PC-3 (cell line): ENCODE results near the gene PHEX. TPM values are rescaled to one million over a fixed set of nuclear protein-coding genes. Genes with fewer than 3 reads are reported as not detected.
"Not testable (repeated sequence)": the region's sequence is repeated elsewhere in the genome, so short reads cannot be mapped to it uniquely, and the experiment has no call there.

Source experiments
- ATAC-seq: fragments of 200-7000 bp; cut with Tn5 transposase; 2 replicates; pipeline ENCODE4 v1.9.1; 2020; ENCODE audit warnings: mild to moderate bottlenecking, moderate library complexity
- BruUV-seq: library from RNA; stranded (reverse); fragments of 400-500 nt; replicated peaks from 2 replicates; lab custom pipeline; 2021; lab: Mats Ljungman, UMichigan
- CTCF ChIA-PET: fragments of 300-600 bp; sonication (Branson Sonifier 250); formaldehyde crosslinking; loops from one replicate; lab custom pipeline; 2022; ENCODE audit warnings: antibody characterized with exemption; lab: Charles Lee
- POLR2A ChIA-PET: fragments of 300-600 bp; sonication (Branson Sonifier 250); formaldehyde crosslinking; loops from one replicate; lab custom pipeline; 2022; ENCODE audit warnings: antibody characterized with exemption; ENCODE audit not compliant: unreplicated experiment; lab: Charles Lee
- DNase-seq: peaks from one replicate; pipeline ENCODE4 v3.0.0-alpha.2; 2015
- H2AFZ ChIP-seq: fragments of 300-600 bp; sonication (generic); 2 replicates; pipeline ENCODE4 v1.6.0; 2016; ENCODE audit warnings: antibody characterized with exemption, low read length
- H3F3A ChIP-seq: fragments of 300-600 bp; sonication (generic); one replicate; pipeline ENCODE4 v1.6.0; 2017; ENCODE audit warnings: antibody characterized with exemption, low read length, control low read depth, mild to moderate bottlenecking; ENCODE audit not compliant: unreplicated experiment
- H3K27ac ChIP-seq: fragments of 300-600 bp; sonication (generic); 2 replicates; pipeline ENCODE4 v1.5.1; 2016; ENCODE audit warnings: mild to moderate bottlenecking, low read length
- H3K27me3 ChIP-seq: fragments of 300-600 bp; sonication (generic); 2 replicates; pipeline ENCODE4 v1.6.1; 2016; ENCODE audit warnings: low read length, mixed read lengths
- H3K36me3 ChIP-seq: fragments of 300-600 bp; sonication (generic); 2 replicates; pipeline ENCODE4 v1.6.1; 2016; ENCODE audit warnings: low read depth, mixed run types, low read length, mixed read lengths
- H3K4me1 ChIP-seq: fragments of 300-600 bp; sonication (generic); 2 replicates; pipeline ENCODE4 v1.5.1; 2016; ENCODE audit warnings: low read length; ENCODE audit not compliant: insufficient read depth
- H3K4me2 ChIP-seq: fragments of 300-600 bp; sonication (generic); 2 replicates; pipeline ENCODE4 v1.6.0; 2016; ENCODE audit warnings: low read length
- H3K4me3 ChIP-seq: fragments of 300-600 bp; sonication (generic); 2 replicates; pipeline ENCODE4 v1.5.1; 2016; ENCODE audit warnings: mild to moderate bottlenecking, low read length, mixed read lengths
- H3K79me2 ChIP-seq: fragments of 300-600 bp; sonication (generic); 2 replicates; pipeline ENCODE4 v1.6.1; 2017; ENCODE audit warnings: low read length, mixed read lengths
- H3K9ac ChIP-seq: fragments of 300-600 bp; sonication (generic); 2 replicates; pipeline ENCODE4 v1.6.0; 2016; ENCODE audit warnings: mild to moderate bottlenecking, low read length
- H3K9me2 ChIP-seq: fragments of 300-600 bp; sonication (generic); replicated peaks from 2 replicates; pipeline ENCODE4 v1.6.1; 2016; ENCODE audit warnings: mixed run types, low read length, mixed read lengths
- H3K9me3 ChIP-seq: fragments of 300-600 bp; sonication (generic); 2 replicates; pipeline ENCODE4 v1.6.1; 2016; ENCODE audit warnings: low read length, mixed read lengths
- H4K20me1 ChIP-seq: fragments of 300-600 bp; sonication (generic); 2 replicates; pipeline ENCODE4 v1.6.1; 2016; ENCODE audit warnings: low read length, mixed read lengths
- CTCF ChIP-seq: fragments of 300-600 bp; sonication (generic); conservative IDR thresholded peaks from 2 replicates; pipeline ENCODE4 v1.5.1; 2017; ENCODE audit warnings: antibody characterized with exemption, low read depth, mild to moderate bottlenecking, low read length
- EZH2 ChIP-seq: fragments of 300-600 bp; sonication (generic); IDR thresholded peaks from one replicate; pipeline ENCODE4 v1.6.1; 2017; ENCODE audit warnings: antibody characterized with exemption, mild to moderate bottlenecking, low read length; ENCODE audit not compliant: unreplicated experiment
- EZH2phosphoT487 ChIP-seq: fragments of 300-600 bp; sonication (generic); IDR thresholded peaks from 2 replicates; pipeline ENCODE4 v1.6.1; 2018; ENCODE audit warnings: mild to moderate bottlenecking, antibody characterized with exemption, low read length, borderline replicate concordance
- intact Hi-C: fragments of 100-400 bp; cut with micrococcal nuclease; formaldehyde crosslinking; loops from 2 replicates; pipeline ENCODE4 v1.9.0; 2023
- total RNA-seq: library from RNA; depleted of rRNA; stranded (reverse); fragments of >200 nt; gene quantifications from 2 replicates; pipeline ENCODE4 v1.2.3, GENCODE V29; 2014

Gene PHEX
- total RNA-seq, 1 experiment from 2014 or later: 0.62 TPM

- Histone ChIP-seq H3K27me3 (no peaks in the 10 kb centered on the region), H3K36me3 (no peaks in the 10 kb centered on the region), H3K4me1 (no peaks in the 10 kb centered on the region), H3K9me2 (no peaks in the 10 kb centered on the region), H3K79me2 (no peaks in the 10 kb centered on the region), H3K27ac (no peak overlapping the region), H3K4me3 (no peak overlapping the region), H3K9me3 (no peaks in the 10 kb centered on the region), H3K9ac (no peak overlapping the region), H4K20me1 (no peaks in the 10 kb centered on the region), H3K4me2 (no peak overlapping the region), H2AFZ (no peak overlapping the region), H3F3A (no peaks in the 10 kb centered on the region)
- TF ChIP-seq EZH2phosphoT487 (no peak), EZH2 (no peak), CTCF (no peak)
- POLR2A ChIA-PET: no interaction called here
- ATAC-seq (no peak), DNase-seq (peak; percentile 22)
- BruUV-seq: no TSS peak
- CTCF ChIA-PET: no interaction called here
- intact Hi-C loops: no loop called here
Measured at GRCh38 chrX:22276781-22277180, 244.7 kb downstream of the PHEX start.

- intact Hi-C loops: no loop called here
- CTCF ChIA-PET: no interaction called here
Measured at GRCh38 chrX:22278375-22278774, 246.2 kb downstream of the PHEX start.

GRCh38 chrX:22289209-22289608 is 257.1 kb downstream of the PHEX start:
- H3K27ac ChIP-seq, DNase-seq, BruUV-seq, H3F3A ChIP-seq, H3K9me3 ChIP-seq, H3K4me3 ChIP-seq, H3K4me1 ChIP-seq, POLR2A ChIA-PET, H3K36me3 ChIP-seq, H3K4me2 ChIP-seq, H3K9ac ChIP-seq, intact Hi-C loops, H3K27me3 ChIP-seq, H3K79me2 ChIP-seq, H4K20me1 ChIP-seq, H3K9me2 ChIP-seq, CTCF ChIA-PET, H2AFZ ChIP-seq, ATAC-seq: not testable (repeated sequence)

More at GRCh38 chrX:22278375-22278774, 246.2 kb downstream of the PHEX start:
- Histone ChIP-seq H2AFZ (no peak overlapping the region), H3K9ac (no peak overlapping the region), H3K27me3 (no peaks in the 10 kb centered on the region), H3K4me2 (no peak overlapping the region), H3K27ac (no peak overlapping the region), H4K20me1 (no peaks in the 10 kb centered on the region), H3K79me2 (no peaks in the 10 kb centered on the region), H3F3A (no peaks in the 10 kb centered on the region), H3K9me2 (no peaks in the 10 kb centered on the region), H3K4me3 (no peak overlapping the region), H3K4me1 (no peaks in the 10 kb centered on the region), H3K9me3 (no peaks in the 10 kb centered on the region), H3K36me3 (no peaks in the 10 kb centered on the region)
- peak; percentile 28 for DNase-seq
- ATAC-seq: peak; percentile 46; the same call in 1 of the 2 replicates
- TF ChIP-seq CTCF (peak; percentile 48), EZH2 (no peak), EZH2phosphoT487 (no peak)
- no TSS peak for BruUV-seq
- POLR2A ChIA-PET: no interaction called here
